Measurements from ENCODE around the gene SLC9A9. TPM values are rescaled to one million over a fixed set of nuclear protein-coding genes. Genes with fewer than 3 reads are reported as not detected.

SLC9A9 gene
- total RNA-seq, 4 donors from 2014 or later = 13.4 to 15.0 (median 14.4) TPM

DNA sequence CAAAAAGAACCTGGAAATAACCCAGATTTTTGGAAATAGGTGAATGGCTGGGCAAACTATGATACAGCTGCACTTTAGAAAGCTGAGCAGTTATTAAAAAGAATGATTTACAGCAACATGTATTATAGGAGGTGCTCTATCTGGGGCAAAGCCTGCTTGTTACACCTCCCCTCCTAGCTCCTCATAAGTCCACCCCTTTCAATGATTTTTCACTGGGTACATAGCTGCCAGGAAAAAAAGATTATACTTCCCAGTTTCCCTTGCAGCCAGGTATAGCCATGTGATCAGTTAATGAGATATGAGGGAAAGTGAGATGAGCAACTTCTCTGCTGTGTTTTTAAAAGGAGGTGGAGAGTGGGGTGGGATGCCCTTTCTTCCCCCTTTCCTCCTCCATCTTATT lies 631.0 kb downstream of the SLC9A9 start:
- DNase-seq (ENCODE audit: extremely low spot score) = peak; percentile 19
- intact Hi-C loops (cut with DNase I) = no loop called here
- H3K27me3 ChIP-seq = no peaks in the 10 kb centered on the region
- H3K4me3 ChIP-seq = no peak overlapping the region
- H3K36me3 ChIP-seq = no peaks in the 10 kb centered on the region
- TF ChIP-seq EP300 (IDR thresholded peaks at IDR 0.05) = no peak
- no peak overlapping the region for H3K27ac ChIP-seq (replicated peaks in 1 of 4)
- no peaks in the 10 kb centered on the region for H3K9me3 ChIP-seq
- no peaks in the 10 kb centered on the region for H3K4me1 ChIP-seq

DNA sequence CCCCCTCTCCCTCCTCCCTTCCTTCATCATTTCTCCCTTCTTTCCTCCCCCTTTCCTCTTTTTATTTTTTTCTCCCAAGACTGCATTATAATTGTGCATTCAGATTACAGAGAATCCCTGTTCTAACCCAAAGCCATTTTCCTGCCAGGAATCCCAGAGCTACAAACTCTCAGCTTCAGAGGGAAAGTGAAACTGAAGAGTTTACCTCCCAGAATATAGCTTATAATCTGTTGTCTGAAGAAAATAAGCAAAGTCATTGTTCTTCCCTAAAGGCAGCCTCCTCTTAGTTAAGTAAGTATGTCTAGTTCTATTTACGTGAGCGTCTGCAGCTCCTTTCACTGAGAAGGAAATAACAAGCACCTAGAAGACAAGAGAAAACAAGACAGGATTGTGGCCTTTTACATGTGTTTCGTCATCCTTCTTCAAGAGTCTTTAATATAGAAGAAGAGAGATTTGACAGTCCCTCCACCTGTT lies 631.5 kb downstream of the SLC9A9 start:
- Histone ChIP-seq H3K36me3 (no peaks in the 10 kb centered on the region), H3K9me3 (no peaks in the 10 kb centered on the region), H3K27ac (replicated peaks in 1 of 4) (no peak overlapping the region), H3K27me3 (no peaks in the 10 kb centered on the region), H3K4me3 (no peak overlapping the region), H3K4me1 (no peaks in the 10 kb centered on the region)
- TF ChIP-seq EP300 (IDR thresholded peaks at IDR 0.05) (no peak), POLR2AphosphoS5 (IDR thresholded peaks at IDR 0.05) (no peak), POLR2A (IDR thresholded peaks at IDR 0.05; ENCODE audit: low read depth) (no peak)
- TF ChIP-seq, protein P1, sequence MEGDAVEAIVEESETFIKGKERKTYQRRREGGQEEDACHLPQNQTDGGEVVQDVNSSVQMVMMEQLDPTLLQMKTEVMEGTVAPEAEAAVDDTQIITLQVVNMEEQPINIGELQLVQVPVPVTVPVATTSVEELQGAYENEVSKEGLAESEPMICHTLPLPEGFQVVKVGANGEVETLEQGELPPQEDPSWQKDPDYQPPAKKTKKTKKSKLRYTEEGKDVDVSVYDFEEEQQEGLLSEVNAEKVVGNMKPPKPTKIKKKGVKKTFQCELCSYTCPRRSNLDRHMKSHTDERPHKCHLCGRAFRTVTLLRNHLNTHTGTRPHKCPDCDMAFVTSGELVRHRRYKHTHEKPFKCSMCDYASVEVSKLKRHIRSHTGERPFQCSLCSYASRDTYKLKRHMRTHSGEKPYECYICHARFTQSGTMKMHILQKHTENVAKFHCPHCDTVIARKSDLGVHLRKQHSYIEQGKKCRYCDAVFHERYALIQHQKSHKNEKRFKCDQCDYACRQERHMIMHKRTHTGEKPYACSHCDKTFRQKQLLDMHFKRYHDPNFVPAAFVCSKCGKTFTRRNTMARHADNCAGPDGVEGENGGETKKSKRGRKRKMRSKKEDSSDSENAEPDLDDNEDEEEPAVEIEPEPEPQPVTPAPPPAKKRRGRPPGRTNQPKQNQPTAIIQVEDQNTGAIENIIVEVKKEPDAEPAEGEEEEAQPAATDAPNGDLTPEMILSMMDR (IDR thresholded peaks at IDR 0.05) = no peak
- intact Hi-C loops (cut with DNase I) = no loop called here
- WGBS = 62% methylated on average over 3 of the region's 3 CpGs
- no peak for DNase-seq (ENCODE audit: extremely low spot score)

Other genes starting within 250 kb of the SLC9A9 start
- gene DIPK2A, start 123.4 kb upstream of the SLC9A9 start, total RNA-seq = 10 to 100 TPM; 38.8 to 68.6 (median 48.3) TPM

Measured in esophagus muscularis mucosa (tissue), 4 donors.